ENCODE results near the gene PNMA5.
"Not testable (repeated sequence)": the region's sequence is repeated elsewhere in the genome, so short reads cannot be mapped to it uniquely, and the experiment has no call there.

PNMA5 gene

GRCh38 chrX:153002182-153002581 lies 8.3 kb upstream of the PNMA5 start:
- not testable (repeated sequence) for H3K36me3 ChIP-seq (ENCODE audit: control insufficient read depth in 2 of 2, insufficient read depth in 2 of 2, low read length in 2 of 2); H3K27ac ChIP-seq (ENCODE audit: low read length); H3K4me1 ChIP-seq (ENCODE audit: control insufficient read depth, insufficient read depth, low read length); H3K9ac ChIP-seq (ENCODE audit: low read length in 2 of 2); H3K9me3 ChIP-seq (ENCODE audit: control insufficient read depth in 2 of 2, low read length in 2 of 2); H3K4me3 ChIP-seq (ENCODE audit: low read length in 2 of 2); H3K27me3 ChIP-seq (ENCODE audit: control insufficient read depth in 1 of 2, insufficient read depth in 2 of 2, low read length in 2 of 2)

GRCh38 chrX:152997337-152997736 lies 3.4 kb upstream of the PNMA5 start:
- no peak overlapping the region for H3K27ac ChIP-seq (ENCODE audit: low read length)
- no peaks in the 10 kb centered on the region for H3K4me1 ChIP-seq (ENCODE audit: control insufficient read depth, insufficient read depth, low read length)
- H3K27me3 ChIP-seq (ENCODE audit: control insufficient read depth in 1 of 2, insufficient read depth in 2 of 2, low read length in 2 of 2): no peaks in the 10 kb centered on the region
- no peak overlapping the region for H3K4me3 ChIP-seq (ENCODE audit: low read length in 2 of 2)
- peaks cover 0 to 4% of the 10 kb centered on the region in 2 donors for H3K9me3 ChIP-seq (ENCODE audit: control insufficient read depth in 2 of 2, low read length in 2 of 2)
- H3K9ac ChIP-seq (ENCODE audit: low read length in 2 of 2): no peak overlapping the region
- H3K36me3 ChIP-seq (ENCODE audit: control insufficient read depth in 2 of 2, insufficient read depth in 2 of 2, low read length in 2 of 2): no peaks in the 10 kb centered on the region

GRCh38 chrX:152992115-152992514 lies 1.8 kb downstream of the PNMA5 start:
- Histone ChIP-seq H3K4me3 (ENCODE audit: low read length in 2 of 2) (no peak overlapping the region), H3K27ac (ENCODE audit: low read length) (no peak overlapping the region), H3K27me3 (ENCODE audit: control insufficient read depth in 1 of 2, insufficient read depth in 2 of 2, low read length in 2 of 2) (peaks cover 0 to 12% of the 10 kb centered on the region in 2 donors), H3K9ac (ENCODE audit: low read length in 2 of 2) (no peak overlapping the region), H3K9me3 (ENCODE audit: control insufficient read depth in 2 of 2, low read length in 2 of 2) (no peaks in the 10 kb centered on the region), H3K4me1 (ENCODE audit: control insufficient read depth, insufficient read depth, low read length) (no peaks in the 10 kb centered on the region), H3K36me3 (ENCODE audit: control insufficient read depth in 2 of 2, insufficient read depth in 2 of 2, low read length in 2 of 2) (no peaks in the 10 kb centered on the region)

- Histone ChIP-seq H3K4me1 (ENCODE audit: control insufficient read depth, insufficient read depth, low read length) (no peaks in the 10 kb centered on the region), H3K27me3 (ENCODE audit: control insufficient read depth in 1 of 2, insufficient read depth in 2 of 2, low read length in 2 of 2) (peaks cover 0 to 12% of the 10 kb centered on the region in 2 donors), H3K9me3 (ENCODE audit: control insufficient read depth in 2 of 2, low read length in 2 of 2) (no peaks in the 10 kb centered on the region), H3K9ac (ENCODE audit: low read length in 2 of 2) (no peak overlapping the region), H3K4me3 (ENCODE audit: low read length in 2 of 2) (no peak overlapping the region), H3K36me3 (ENCODE audit: control insufficient read depth in 2 of 2, insufficient read depth in 2 of 2, low read length in 2 of 2) (no peaks in the 10 kb centered on the region), H3K27ac (ENCODE audit: low read length) (no peak overlapping the region)
These were observed 2.8 kb downstream of the PNMA5 start for GRCh38 chrX:152991123-152991522.

- Histone ChIP-seq H3K9me3 (ENCODE audit: control insufficient read depth in 2 of 2, low read length in 2 of 2) (no peaks in the 10 kb centered on the region), H3K27me3 (ENCODE audit: control insufficient read depth in 1 of 2, insufficient read depth in 2 of 2, low read length in 2 of 2) (peaks cover 0 to 12% of the 10 kb centered on the region in 2 donors), H3K4me3 (ENCODE audit: low read length in 2 of 2) (no peak overlapping the region), H3K4me1 (ENCODE audit: control insufficient read depth, insufficient read depth, low read length) (no peaks in the 10 kb centered on the region), H3K9ac (ENCODE audit: low read length in 2 of 2) (no peak overlapping the region), H3K27ac (ENCODE audit: low read length) (no peak overlapping the region), H3K36me3 (ENCODE audit: control insufficient read depth in 2 of 2, insufficient read depth in 2 of 2, low read length in 2 of 2) (no peaks in the 10 kb centered on the region)
These were observed 4.6 kb downstream of the PNMA5 start for GRCh38 chrX:152989292-152989658.

DNA sequence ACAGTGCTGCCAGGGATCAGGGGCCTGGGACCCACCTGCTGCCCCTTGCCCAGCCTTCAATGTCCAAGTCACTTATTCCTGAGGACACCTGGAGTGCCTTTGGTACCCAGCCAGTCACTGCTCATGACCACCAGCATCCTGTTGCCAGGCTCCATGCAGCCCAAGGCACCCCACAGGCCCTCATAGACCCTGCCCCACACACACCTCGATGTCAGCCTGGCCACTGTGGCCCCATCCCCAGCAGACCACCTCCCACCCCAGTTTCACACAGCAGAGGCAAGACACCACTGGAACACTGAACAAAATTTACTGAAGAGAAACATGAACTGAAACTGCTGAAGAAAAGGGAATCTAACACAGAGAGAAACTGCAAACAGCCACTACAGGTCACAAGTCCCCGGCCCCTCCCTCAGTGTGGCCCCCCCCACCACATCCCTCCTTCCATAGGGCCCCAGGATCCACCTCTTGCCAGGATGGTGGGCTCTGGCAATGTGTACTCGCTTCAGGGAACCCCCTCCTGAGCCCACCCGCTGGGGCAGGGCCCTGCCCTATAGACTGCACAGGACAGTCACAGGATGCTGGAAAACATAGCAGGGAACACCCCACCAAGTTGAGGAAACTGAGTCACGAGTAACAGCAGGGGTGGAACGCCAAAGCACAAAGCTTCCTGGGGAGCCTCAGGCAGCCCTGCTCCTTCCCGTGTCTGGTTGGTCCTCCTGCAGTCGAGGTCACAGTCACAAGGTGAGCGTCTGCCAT lies 5.2 kb downstream of the PNMA5 start:
- H3K4me3 ChIP-seq (ENCODE audit: low read length in 2 of 2): no peak overlapping the region
- no peaks in the 10 kb centered on the region for H3K36me3 ChIP-seq (ENCODE audit: control insufficient read depth in 2 of 2, insufficient read depth in 2 of 2, low read length in 2 of 2)
- no peak overlapping the region for H3K9ac ChIP-seq (ENCODE audit: low read length in 2 of 2)
- H3K27ac ChIP-seq (ENCODE audit: low read length): no peak overlapping the region
- no peaks in the 10 kb centered on the region for H3K9me3 ChIP-seq (ENCODE audit: control insufficient read depth in 2 of 2, low read length in 2 of 2)
- H3K27me3 ChIP-seq (ENCODE audit: control insufficient read depth in 1 of 2, insufficient read depth in 2 of 2, low read length in 2 of 2): peaks cover 0 to 12% of the 10 kb centered on the region in 2 donors
- no peaks in the 10 kb centered on the region for H3K4me1 ChIP-seq (ENCODE audit: control insufficient read depth, insufficient read depth, low read length)

- H3K27ac ChIP-seq (ENCODE audit: low read length): no peak overlapping the region
- no peak overlapping the region for H3K9ac ChIP-seq (ENCODE audit: low read length in 2 of 2)
- H3K36me3 ChIP-seq (ENCODE audit: control insufficient read depth in 2 of 2, insufficient read depth in 2 of 2, low read length in 2 of 2): no peaks in the 10 kb centered on the region
- peaks cover 0 to 12% of the 10 kb centered on the region in 2 donors for H3K27me3 ChIP-seq (ENCODE audit: control insufficient read depth in 1 of 2, insufficient read depth in 2 of 2, low read length in 2 of 2)
- no peaks in the 10 kb centered on the region for H3K4me1 ChIP-seq (ENCODE audit: control insufficient read depth, insufficient read depth, low read length)
- H3K4me3 ChIP-seq (ENCODE audit: low read length in 2 of 2): no peak overlapping the region
- no peaks in the 10 kb centered on the region for H3K9me3 ChIP-seq (ENCODE audit: control insufficient read depth in 2 of 2, low read length in 2 of 2)
These were observed 6.1 kb downstream of the PNMA5 start for GRCh38 chrX:152987801-152988200.

DNA sequence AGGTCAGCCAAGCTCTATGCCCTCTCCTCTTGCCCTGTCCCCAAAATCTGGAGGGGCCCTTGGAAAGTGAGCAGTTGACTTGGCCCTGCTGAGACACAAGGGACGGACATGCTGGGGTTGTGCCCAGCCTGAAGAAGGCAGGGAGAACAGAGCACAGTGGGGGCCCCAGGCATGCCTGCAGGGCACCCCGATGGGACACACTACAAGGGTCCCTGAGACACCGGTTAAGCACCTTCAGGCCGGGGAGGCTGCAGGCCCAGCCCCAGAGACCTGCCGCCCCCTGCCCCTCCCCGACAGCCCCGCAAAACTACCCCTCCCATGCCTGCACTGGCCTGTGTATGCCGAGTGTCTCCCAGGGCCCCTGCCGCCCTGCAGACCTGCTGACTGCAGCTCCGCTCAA lies 6.8 kb downstream of the PNMA5 start:
- not testable (repeated sequence) for H3K9me3 ChIP-seq (ENCODE audit: control insufficient read depth in 2 of 2, low read length in 2 of 2); H3K4me3 ChIP-seq (ENCODE audit: low read length in 2 of 2); H3K4me1 ChIP-seq (ENCODE audit: control insufficient read depth, insufficient read depth, low read length); H3K36me3 ChIP-seq (ENCODE audit: control insufficient read depth in 2 of 2, insufficient read depth in 2 of 2, low read length in 2 of 2); H3K27ac ChIP-seq (ENCODE audit: low read length); H3K9ac ChIP-seq (ENCODE audit: low read length in 2 of 2)
- peaks cover 0 to 12% of the 10 kb centered on the region in 2 donors for H3K27me3 ChIP-seq (ENCODE audit: control insufficient read depth in 1 of 2, insufficient read depth in 2 of 2, low read length in 2 of 2)

- H3K9ac ChIP-seq (ENCODE audit: low read length in 2 of 2); H3K4me1 ChIP-seq (ENCODE audit: control insufficient read depth, insufficient read depth, low read length); H3K36me3 ChIP-seq (ENCODE audit: control insufficient read depth in 2 of 2, insufficient read depth in 2 of 2, low read length in 2 of 2); H3K9me3 ChIP-seq (ENCODE audit: control insufficient read depth in 2 of 2, low read length in 2 of 2); H3K27ac ChIP-seq (ENCODE audit: low read length); H3K27me3 ChIP-seq (ENCODE audit: control insufficient read depth in 1 of 2, insufficient read depth in 2 of 2, low read length in 2 of 2); H3K4me3 ChIP-seq (ENCODE audit: low read length in 2 of 2): not testable (repeated sequence)
These were observed 8.5 kb downstream of the PNMA5 start for GRCh38 chrX:152985383-152985782.

DNA sequence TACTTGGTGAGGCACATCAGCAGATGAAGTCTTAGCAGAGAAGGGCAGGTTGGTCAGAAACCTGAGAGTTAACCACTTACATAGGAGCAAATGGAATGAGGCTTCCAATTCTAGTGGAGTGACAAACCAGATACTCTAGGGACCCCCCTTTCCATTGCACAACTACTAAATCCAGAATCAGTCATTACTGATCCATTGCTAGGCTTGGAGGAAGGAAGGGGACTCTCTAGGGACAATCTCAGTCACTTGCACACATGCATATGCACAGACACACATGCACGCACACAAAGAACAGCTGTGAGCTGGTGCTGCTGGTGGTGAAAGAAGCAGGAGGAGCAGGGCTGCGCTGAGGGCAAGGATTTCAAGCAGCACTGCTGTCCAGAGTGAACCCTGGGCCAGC lies 25.7 kb downstream of the PNMA5 start:
- no peak overlapping the region for H3K4me3 ChIP-seq (ENCODE audit: low read length in 2 of 2)
- peaks cover 0 to 12% of the 10 kb centered on the region in 2 donors for H3K27me3 ChIP-seq (ENCODE audit: control insufficient read depth in 1 of 2, insufficient read depth in 2 of 2, low read length in 2 of 2)
- peaks cover 4 to 6% of the 10 kb centered on the region in 2 donors for H3K36me3 ChIP-seq (ENCODE audit: control insufficient read depth in 2 of 2, insufficient read depth in 2 of 2, low read length in 2 of 2)
- no peak overlapping the region for H3K9ac ChIP-seq (ENCODE audit: low read length in 2 of 2)
- H3K27ac ChIP-seq (ENCODE audit: low read length): no peak overlapping the region
- no peaks in the 10 kb centered on the region for H3K4me1 ChIP-seq (ENCODE audit: control insufficient read depth, insufficient read depth, low read length)
- H3K9me3 ChIP-seq (ENCODE audit: control insufficient read depth in 2 of 2, low read length in 2 of 2): no peaks in the 10 kb centered on the region

DNA sequence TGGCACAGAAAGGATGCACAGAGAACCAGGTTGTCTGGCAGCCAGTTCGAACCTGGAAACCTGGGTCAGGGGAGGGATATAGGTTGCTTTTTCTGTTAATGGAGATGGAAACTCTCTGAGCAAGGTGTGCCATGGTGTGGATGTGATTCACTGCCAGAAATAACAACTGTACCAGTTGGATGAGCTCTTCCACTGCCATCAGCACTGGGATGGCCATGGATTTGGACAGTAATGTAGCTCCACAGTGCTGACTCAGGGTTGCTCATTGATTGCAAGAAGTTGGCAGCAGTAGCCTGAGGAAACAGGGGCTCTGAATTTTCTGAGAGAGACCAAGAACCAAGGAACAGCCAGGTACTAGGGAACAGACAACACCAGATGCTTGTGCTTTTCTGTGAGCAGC lies 33.8 kb downstream of the PNMA5 start:
- no peaks in the 10 kb centered on the region for H3K9me3 ChIP-seq (ENCODE audit: control insufficient read depth in 2 of 2, low read length in 2 of 2)
- no peak overlapping the region for H3K9ac ChIP-seq (ENCODE audit: low read length in 2 of 2)
- H3K4me3 ChIP-seq (ENCODE audit: low read length in 2 of 2): no peak overlapping the region
- H3K36me3 ChIP-seq (ENCODE audit: control insufficient read depth in 2 of 2, insufficient read depth in 2 of 2, low read length in 2 of 2): no peaks in the 10 kb centered on the region
- H3K27me3 ChIP-seq (ENCODE audit: control insufficient read depth in 1 of 2, insufficient read depth in 2 of 2, low read length in 2 of 2): peaks cover 0 to 9% of the 10 kb centered on the region in 2 donors
- no peak overlapping the region for H3K27ac ChIP-seq (ENCODE audit: low read length)
- H3K4me1 ChIP-seq (ENCODE audit: control insufficient read depth, insufficient read depth, low read length): no peaks in the 10 kb centered on the region

Data from stomach smooth muscle (tissue), 2 donors.